Measurements from ENCODE around the gene UBE3D. TPM values are rescaled to one million over a fixed set of nuclear protein-coding genes. Genes with fewer than 3 reads are reported as not detected.

Gene UBE3D
- polyA plus RNA-seq, 2 of the 4 experiments (the other 2 are of a cell fraction), result 4.4 to 6.2 TPM

- ATAC-seq, result no peak
- no peak overlapping the region for H3K27ac ChIP-seq
- no peak for FAIRE-seq
- no peak for TF ChIP-seq SREBF2 (IDR thresholded peaks at IDR 0.05)
- TF ChIP-seq CHD4 (IDR thresholded peaks at IDR 0.05; ENCODE audit: borderline replicate concordance), result no peak
- no peak for TF ChIP-seq JUNB (IDR thresholded peaks at IDR 0.05)
- no peak for TF ChIP-seq REST (IDR thresholded peaks at IDR 0.05)
- no peak for TF ChIP-seq MAX (IDR thresholded peaks at IDR 0.05)
- TF ChIP-seq, protein P1, sequence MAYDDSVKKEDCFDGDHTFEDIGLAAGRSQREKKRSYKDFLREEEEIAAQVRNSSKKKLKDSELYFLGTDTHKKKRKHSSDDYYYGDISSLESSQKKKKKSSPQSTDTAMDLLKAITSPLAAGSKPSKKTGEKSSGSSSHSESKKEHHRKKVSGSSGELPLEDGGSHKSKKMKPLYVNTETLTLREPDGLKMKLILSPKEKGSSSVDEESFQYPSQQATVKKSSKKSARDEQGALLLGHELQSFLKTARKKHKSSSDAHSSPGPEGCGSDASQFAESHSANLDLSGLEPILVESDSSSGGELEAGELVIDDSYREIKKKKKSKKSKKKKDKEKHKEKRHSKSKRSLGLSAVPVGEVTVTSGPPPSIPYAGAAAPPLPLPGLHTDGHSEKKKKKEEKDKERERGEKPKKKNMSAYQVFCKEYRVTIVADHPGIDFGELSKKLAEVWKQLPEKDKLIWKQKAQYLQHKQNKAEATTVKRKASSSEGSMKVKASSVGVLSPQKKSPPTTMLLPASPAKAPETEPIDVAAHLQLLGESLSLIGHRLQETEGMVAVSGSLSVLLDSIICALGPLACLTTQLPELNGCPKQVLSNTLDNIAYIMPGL (CRISPR knock-in tag; IDR thresholded peaks at IDR 0.05; ENCODE audit: borderline replicate concordance), result no peak
- no peak for TF ChIP-seq RFX5 (IDR thresholded peaks at IDR 0.05)
- TF ChIP-seq RNF2 (IDR thresholded peaks at IDR 0.05; ENCODE audit: borderline replicate concordance, low read depth), result no peak
- no peak for TF ChIP-seq HES2 (IDR thresholded peaks at IDR 0.05)
- no peak for TF ChIP-seq CBX2 (IDR thresholded peaks at IDR 0.05; ENCODE audit: borderline replicate concordance, low read depth)
- no peak for TF ChIP-seq PBX3 (IDR thresholded peaks at IDR 0.05)
- no peak for TF ChIP-seq RCOR1 (IDR thresholded peaks at IDR 0.05; ENCODE audit: low read depth, low read length)
- no peaks in the 10 kb centered on the region for H3K9me3 ChIP-seq
- DNase-seq (ENCODE audit: low read depth in 1 of 2, low spot score in 1 of 2), result no peak
- CTCF ChIA-PET, result interaction anchor here (1.3 kb wide), 1 partner anchor 811 kb away, joined by 5 read pairs; no protein-coding TSS in a partner anchor
- WGBS (ENCODE audit: missing lambda C conversion rate), result 94% methylated on average over 1 of the region's 1 CpG
- H3K4me2 ChIP-seq, result no peak overlapping the region
- 0 out of 3 replicates have a peak, but pooled peaks cover 6% of the 10 kb centered on the region for H3K4me1 ChIP-seq
- POLR2A ChIA-PET, result no interaction called here
- H3K4me3 ChIP-seq, result no peak overlapping the region
Observed at GRCh38 chr6:83062225-83062624, 3.4 kb downstream of the UBE3D start.

GRCh38 chr6:83061190-83061589 lies 4.5 kb downstream of the UBE3D start:
- 0 out of 3 replicates have a peak, but pooled peaks cover 6% of the 10 kb centered on the region for H3K4me1 ChIP-seq
- ChIA-PET CTCF (no interaction called here), POLR2A (no interaction called here)
- H3K4me2 ChIP-seq, result no peak overlapping the region
- no peaks in the 10 kb centered on the region for H3K9me3 ChIP-seq
- FAIRE-seq (no peak), DNase-seq (ENCODE audit: low read depth in 1 of 2, low spot score in 1 of 2) (no peak), ATAC-seq (no peak)
- no peak overlapping the region for H3K27ac ChIP-seq
- TF ChIP-seq MAZ (IDR thresholded peaks at IDR 0.05; ENCODE audit: borderline replicate concordance, low read depth, low read length) (no peak), REST (IDR thresholded peaks at IDR 0.05) (no peak), HEYL (CRISPR knock-in tag; IDR thresholded peaks at IDR 0.05) (no peak), RARB (CRISPR knock-in tag; IDR thresholded peaks at IDR 0.05) (no peak), KDM5A (IDR thresholded peaks at IDR 0.05) (no peak)
- no peak overlapping the region for H3K4me3 ChIP-seq

Data from A549 (cell line).